NCI-H524 (cell line): ENCODE measurements around the gene STIMATE.

Source experiments
- DNase-seq, 2 experiments: peaks; one replicate each; lab custom pipeline; 2025; lab: John Stamatoyannopoulos, UW

The STIMATE gene

DNA sequence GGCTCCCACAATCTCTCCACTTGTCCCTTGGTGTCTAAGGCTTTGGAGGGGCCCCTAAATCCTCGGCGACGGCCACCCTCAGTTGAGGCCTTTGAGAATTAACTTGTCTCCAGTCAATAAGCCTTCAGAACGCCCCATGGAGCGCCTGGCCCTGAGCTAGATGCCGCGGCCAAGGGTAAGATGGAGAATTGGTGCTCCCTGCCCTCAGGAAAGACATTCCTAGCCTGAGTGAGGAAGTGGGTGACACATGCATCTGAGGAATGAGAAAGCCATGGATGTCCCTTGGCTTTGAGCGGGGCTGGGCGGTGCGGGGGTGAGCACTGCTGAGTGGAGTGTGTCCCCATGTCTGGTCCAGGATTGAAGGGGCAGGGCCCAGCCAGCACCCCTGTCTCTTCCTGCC, 80.1 kb downstream of the STIMATE start:
- DNase-seq, result no peak

DNA sequence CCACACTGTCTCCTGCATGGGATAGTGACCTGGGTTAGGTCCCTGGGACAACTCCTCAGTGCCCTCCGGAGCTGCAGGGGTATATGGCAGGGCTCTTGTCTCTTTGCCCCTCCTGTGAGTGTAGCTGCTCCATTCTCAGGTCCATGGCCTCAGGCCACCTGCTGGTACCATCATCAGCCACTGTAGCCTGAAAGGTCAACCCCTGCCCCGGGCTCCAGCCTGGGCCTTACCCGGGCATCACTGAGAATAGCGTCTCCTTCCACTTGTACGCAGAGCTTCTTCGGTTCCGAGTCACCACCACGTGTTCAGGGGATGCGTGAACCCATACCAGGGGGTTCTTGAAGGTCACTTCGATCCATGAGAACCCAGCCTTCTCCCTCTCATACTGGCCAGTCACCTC, 80.7 kb downstream of the STIMATE start:
- DNase-seq, result no peak

DNA sequence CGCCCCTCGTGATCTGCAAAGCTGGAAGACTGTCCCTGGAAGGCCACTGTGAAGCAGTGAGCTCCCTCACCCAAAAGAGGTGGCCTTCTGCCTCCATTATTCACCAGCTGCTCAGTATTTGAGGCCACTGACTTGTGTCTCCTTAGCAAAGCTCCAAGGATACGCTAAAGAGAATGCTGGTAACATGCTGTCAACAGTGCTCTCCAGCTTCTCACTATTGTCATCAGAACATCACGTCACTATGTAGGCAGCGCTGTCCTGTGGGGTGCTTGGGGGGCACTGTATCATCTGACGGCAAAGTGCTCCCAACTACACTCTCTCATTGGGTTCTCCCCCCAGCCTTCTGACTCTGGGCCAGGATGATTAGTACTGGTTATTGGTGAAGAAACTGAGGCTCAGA, 81.1 kb downstream of the STIMATE start:
- no peak for DNase-seq

DNA sequence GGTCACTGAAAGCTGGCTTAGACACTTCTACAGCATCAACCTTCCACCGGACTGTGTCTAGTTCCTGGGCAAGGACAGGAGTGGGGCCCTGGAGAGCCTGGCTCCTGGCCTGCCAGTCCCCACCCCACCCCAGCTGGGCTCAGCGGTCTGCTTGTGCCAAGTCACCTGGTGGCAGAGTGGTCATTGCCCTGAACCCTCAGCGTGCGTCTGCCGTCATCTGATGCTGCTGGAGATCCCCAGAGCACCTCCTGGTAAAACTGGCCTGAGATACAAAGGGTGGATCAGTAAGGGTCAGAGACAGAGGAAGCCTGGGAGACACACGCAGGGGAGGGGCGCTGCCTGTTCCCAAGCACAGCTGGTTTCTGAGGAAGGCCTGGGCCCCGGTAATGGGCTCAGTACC, 83.5 kb downstream of the STIMATE start:
- no peak for DNase-seq

DNA sequence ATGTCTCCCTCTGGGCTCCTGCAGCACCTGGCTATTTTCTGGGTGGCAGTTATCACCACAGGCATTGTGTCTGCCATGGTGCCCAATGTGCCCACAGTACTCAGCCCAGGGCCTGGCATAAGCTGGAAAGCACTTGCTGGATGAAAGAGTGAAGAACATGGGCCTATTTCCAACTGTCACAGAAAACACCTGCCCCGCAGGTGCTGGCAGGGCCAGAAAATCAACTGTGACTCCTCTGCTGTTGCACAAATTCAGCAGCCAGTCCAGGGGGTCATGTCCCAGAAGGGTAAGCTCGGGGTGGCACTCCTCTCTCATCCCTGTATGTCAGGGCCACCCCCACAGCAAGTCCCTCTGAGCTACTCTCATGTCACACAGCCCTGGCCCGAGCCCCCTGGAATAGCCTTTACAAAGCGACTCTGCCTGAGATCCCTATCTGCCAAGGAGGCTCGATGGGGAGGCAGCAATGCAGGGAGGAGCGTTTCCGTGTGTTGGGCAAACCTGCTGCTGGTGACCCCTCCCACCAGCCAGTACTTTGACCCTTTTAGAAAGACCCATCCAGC, 85.8 kb downstream of the STIMATE start:
- DNase-seq, result no peak

DNA sequence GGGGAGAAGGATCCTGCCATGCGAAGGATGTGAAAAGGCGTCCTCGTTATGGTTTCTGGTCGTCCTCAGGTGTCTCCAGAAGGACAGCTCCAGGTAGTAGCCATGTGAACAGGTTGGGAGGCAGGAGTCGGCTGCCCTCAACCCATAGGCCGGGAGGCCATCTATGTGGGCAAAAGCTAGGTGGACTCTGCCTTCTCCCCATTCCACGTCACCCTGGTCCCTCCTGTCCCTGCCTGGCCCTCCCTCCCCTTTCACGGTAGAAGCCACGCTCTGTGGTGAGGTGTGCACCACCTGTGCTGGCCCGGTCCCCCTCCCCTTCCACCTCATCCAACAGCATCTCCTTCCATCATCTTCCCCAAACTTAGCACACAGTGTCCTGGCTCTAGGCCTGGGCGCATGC, 86.4 kb downstream of the STIMATE start:
- no peak for DNase-seq

DNA sequence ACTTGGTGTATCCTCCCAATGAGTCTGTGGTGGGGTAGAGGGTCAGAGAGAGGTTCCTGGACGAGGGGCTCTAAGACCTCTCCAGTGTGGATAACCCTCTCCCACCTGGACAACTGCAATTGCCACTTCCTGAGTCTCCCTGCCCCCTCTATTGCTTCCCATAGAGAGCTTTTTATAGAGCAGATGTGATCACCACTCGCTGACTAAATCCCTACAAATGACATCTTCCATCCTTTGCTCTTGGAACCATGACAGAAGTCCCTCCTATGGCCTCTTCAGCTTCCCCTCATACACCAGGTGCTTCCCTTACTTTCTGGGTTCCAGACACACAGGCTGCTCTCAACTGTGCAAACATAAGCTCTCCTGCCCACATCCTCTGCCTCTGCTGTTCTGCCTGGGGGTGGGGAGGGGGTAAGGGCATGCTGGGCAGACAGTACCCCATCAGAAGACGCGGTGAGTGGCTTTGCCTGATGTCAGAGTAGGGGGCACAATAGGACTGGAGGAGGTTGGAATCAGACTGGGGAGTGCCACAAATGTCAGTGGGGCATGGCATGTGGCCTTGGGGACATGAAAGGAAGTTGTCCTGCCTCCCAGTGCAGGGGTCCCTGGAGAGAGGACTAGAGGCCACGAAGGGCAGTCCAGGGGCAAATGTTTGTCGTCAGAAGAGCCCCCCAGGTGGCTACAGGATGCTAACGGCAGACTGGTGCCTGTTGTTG, 87.5 kb downstream of the STIMATE start:
- peak; percentile 61 to 82 for DNase-seq

DNA sequence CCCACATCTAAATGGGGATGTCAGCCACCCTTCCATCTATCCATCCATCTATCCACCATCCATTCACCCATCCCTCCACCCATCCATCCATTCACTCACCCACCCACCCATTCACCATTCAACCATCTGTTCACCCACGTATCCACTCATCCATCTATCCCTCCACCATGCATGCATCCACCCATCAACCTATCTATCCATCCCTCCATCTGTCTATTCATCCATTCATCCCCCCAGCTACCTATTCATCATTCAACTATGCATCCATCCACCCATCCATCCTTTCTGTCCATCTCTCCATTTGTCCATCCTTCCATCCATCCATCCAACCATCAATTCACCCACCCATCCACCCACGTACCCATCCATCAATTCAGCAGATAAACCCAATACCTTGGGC, 88.2 kb downstream of the STIMATE start:
- no peak for DNase-seq

DNA sequence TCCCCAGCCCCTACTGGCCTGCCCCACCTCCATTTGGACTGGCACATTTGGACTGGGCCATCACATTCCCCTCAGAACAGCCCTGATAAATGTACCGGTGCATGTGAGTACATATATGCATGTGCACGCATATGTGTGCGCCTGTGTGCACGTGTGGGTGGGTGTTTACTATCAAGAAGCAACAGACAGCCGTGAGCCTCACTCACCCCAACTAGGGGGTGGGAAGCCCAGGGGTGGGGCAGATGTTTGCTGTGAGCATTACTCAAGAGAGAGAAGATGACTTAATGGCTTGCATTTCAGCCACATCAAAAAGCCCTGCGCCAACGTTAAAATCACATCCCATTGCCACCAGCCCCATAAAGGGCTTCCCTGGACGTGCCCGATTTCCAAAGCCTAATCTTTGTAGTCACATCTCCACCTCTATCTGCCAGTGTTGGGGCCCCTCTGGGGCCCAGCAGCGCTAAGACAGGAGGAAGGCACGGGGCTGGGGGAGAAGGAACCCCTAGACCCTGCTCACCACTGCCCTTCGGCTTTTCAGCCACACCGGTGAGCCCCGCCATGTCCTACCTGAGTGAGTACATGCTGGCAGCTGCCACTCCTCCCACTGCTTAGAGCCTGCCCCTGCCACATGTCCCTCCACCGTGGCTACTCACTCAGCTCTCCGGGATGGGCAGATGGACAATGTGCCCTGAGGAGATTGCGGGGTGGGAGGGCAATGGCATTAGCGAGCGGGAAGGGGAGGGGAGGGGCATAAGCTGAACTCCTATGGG, 91.9 kb downstream of the STIMATE start:
- DNase-seq, result peak; percentile 15 to 62

DNA sequence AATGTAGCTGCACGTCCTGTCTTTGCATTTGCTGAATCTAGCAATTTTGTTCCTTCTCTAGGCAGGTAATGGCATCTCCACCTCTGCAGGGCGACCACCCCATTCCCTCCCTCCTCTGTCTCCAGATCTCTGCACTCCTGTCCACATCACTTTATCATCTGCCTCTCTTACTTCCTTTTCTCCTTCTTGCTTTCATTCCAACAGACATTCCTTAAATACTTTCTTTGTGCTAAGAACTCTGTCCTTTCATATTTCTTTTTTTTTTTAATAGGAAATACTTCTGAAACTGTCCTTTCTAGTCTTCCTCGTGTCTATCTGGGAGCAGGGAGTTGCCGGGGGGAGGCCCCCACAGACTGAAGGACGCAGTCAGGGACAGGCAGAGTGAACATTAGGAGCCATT, 95.5 kb downstream of the STIMATE start:
- DNase-seq, result no peak

DNA sequence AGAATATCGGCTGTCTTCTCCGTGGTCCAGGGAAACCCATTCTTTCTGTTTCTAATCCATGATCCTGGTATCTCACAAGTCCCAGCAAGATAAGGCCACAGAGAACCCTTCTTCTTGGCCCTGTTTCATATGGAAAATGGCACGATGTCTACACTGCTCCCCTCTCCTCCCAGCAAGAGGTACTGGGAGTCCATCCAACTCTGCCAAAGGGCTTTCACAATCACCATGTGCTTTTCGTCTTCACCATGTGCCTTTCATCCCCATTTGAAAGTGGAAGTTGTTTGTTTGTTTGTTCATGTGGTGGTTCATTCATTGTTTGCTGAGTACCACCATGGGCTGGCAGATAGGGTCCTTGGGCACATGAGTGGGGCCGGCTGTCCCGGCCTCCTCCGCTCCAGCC, 97.3 kb downstream of the STIMATE start:
- DNase-seq, result no peak

DNA sequence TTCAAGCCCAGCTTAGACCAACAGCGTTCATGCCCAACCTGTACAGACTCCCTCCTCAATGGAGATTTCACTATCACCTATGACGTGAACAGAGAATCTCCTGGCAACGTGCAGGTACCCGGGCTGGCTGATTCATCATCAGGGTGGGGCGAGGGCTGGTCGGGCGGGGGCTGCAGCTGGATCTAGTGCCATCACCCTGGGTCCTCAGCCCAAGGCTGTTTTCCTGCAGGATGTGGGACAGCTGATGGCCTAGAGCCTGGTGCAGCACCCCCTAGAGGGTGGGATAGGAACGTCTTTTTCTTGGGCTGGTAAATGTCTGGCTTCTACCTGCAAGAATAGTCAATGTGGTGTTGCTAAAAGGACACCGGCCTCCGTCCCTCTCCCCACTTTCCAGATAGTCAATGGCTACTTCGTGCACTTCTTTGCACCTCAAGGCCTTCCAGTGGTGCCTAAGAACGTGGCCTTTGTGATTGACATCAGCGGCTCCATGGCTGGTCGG, 98.3 kb downstream of the STIMATE start:
- no peak for DNase-seq

DNA sequence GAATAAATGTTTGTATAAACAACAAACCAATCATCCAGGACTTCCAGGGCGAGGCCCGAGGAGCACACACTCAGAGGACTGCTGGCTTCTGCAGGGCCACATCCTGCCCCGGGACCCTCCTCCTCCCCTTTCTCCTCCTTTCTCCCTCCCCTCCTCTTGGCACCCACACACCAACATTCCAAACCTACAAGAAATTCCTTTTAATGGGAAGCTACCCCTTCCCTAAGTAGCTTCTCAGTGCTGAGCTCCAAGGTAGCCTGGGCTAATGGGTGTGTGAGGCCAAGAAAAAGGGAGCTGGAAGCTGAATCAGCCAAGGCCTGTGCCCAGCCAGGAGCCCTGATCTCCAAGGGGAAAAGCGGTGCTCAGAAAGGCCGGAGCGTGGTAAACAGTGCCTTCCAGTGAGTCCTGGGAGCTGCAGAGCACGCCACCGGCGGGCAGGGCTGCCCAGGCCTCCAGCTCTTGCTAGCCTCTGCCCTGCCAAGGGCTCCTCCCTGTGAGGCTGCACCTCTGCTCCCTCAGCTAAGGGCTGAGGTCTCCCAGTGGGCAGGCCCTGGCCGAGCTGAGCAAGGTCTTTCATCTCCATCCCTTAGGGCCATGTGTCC, 98.9 kb downstream of the STIMATE start:
- DNase-seq, result no peak

DNA sequence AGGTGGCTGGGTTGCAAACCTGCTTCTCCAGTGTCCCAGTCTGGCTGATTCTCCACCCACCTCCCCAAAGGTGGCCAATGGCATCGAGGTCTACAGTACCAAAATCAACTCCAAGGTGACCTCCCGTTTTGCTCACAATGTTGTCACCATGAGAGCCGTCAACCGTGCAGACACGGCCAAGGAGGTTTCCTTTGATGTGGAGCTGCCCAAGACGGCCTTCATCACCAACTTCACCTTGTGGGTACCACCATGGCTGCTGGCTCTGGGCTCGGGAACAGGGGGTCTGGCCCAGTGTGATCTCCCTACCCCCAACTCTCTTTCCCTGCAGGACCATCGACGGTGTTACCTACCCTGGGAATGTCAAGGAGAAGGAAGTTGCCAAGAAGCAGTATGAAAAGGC, 100.9 kb downstream of the STIMATE start:
- DNase-seq, result no peak

DNA sequence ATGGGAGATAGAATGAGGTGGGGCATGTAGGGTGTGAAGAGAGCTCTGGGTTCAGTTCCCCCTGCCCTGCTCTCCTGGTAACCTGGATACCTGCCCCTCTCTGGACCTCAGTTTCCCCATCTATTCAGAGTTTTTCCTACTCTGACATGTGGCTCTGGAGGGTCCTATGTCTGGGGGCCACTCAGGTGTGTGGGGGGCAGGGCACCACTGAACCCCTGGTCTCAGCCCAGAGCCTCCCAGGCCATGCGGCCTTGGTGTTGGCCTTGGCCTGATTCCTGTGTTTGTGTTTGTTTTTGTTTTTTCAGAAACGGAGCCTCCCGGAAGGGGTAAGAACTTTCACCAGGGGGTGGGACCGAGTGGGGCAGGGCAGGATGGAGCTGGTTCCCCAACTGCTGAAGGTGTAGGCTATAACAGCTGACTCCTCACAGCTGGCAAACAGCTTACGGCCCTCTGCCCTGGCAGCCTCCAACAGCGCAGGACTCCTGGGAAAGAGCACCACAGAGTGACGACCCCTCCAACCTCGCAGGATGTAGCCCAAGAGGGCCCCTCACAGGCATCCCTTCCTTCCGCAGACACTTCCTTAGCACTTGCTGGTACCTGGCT, 101.9 kb downstream of the STIMATE start:
- no peak for DNase-seq

DNA sequence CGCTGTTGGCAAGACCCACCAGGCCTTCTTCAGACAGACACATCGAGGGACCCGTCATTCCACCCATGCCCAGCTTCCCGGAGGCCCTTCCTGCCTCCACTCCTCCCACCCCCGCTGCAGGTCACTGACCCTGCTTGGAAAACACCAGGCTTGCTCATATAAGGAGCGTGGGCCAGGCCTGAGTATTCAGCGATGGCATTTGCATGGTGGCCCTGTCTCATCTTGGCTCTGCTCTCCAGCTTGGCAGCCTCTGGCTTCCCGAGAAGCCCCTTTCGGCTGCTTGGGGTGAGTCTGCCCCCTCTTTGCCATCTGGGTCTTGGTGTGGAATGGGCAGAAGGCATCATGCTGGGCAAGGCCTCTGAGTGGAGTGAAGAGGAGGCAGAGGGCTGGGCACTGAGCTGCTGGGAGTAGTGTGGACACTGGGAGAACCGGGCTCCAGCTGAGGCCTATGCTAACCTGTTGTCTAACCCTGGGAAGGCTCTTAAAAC, 102.7 kb downstream of the STIMATE start, which contains the start of gene ITIH3:
TSS of gene ITIH3 (plus strand) at position 185 of the 488 bp plus-strand sequence. CDS start at position 193, 8 bp downstream.
- no peak for DNase-seq

DNA sequence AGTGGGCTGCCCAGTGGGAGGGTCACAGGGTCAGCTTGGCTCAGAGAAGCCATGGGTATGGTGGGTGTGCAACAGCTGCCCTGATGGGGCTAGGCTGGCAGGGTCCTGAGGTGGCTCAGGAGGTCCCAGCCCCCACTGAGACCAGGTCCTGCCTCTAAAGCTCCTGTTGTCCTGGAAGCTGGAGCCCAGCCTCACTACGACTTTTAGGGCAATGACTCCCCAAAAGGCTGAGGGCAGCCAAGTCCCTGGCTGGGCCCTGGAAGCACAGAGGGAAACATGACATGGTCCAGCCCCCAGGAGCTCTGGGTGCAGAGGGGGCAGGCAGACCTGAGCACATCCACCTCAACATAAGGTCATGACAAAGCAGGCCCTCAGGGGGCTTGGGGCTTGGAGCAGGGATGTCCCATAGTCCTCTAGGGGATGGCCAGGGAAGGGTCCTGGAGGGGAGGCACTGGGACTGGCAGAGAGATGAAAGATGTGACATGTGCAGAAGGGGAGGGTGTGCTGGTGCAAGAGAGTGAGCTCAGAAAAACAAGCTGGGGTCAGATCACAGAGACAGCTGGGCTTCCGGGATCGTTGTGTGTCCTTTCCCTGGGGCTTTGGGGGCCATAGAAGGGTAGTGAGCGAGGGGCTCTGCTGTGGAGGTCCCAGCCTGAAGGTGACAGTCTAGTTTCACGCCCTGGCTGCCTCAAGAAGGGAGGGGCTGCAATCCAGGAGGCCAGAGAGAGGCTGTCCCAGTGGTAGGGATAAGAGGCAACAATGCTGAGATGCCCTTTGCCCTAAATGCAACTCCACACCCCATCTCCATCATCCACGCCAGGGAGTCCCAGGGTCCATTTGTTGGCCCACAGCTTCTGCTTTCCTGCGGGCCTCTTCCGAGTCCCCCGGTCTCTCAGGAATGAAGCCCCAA, 103.4 kb downstream of the STIMATE start:
- DNase-seq, result no peak

DNA sequence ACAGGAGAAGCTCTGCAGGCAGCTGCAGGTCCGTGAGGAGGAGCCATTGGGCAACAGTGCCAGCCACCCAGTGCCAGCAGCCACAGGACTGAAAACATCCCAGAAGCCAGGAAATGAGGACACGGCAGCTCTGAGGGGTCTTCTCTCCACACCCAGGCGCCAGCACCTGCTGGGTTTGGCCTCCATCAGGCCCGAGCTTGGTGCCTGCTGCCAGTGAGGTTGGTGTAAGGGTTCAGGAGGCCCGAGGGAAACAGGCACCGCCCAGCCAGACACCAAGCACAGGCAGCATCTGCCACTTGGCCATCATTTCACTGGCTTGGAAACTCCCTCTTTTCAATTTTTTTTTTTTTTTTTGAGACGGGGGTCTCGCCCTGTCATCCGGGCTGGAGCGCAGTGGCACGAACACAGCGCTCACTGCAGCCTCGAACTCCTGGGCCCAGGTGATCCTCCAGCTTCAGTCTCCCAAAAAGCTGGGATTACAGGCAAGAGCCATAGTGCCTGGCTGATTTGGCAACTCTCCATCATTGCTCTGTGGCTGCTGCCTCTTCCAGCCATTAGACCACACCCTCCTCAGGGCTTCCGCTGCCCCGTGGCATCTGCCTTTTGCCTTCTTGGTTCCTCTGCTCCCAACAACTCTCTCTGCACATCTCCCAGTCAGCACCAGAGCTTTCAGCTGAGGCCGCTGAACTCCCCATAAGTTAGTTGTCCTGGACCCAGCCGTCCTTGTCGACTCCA, 104.2 kb downstream of the STIMATE start:
- peak; percentile 14 to 23 for DNase-seq

DNA sequence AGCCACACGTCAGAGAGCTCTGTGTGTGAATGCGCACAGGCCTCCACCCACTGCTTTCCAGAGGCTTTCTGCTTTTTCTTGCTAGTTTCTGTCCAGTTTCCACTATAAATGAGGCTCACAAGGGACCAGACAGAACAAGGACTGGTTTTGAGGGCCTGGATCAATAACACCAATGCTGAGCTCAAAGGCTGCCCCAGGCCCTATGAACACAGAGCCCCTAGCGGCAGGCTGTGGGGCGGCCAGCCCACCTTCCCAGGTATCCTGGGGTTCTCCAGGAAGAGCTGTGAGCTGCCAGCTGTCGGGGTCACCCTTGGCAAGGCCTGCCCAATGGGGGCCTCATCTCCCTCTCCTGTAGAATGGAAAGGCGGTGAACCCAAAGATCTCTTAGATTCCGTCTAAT, 104.9 kb downstream of the STIMATE start:
- DNase-seq, result no peak

DNA sequence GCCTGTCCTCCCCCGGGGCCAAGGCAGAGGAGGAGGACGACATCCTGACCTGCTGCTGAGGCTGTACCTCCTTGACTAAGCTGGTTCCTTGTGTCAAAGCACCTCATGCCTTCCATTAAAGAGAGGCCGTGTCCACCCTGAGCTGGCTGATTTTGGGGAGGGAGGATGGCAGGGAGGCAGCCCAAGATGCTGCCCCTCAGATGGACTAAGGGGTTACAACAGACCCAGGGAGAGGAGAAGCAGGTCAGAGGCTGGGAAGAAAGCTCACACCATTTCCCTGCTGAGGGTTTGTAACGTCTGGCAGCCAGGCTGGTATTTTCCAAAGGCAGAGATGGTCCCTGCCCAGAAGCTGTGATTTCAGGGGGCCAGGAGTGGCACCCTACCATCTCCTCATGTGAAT, 105.4 kb downstream of the STIMATE start:
- DNase-seq, result no peak
